Mucosa of rectum (tissue), 2 donors: ENCODE results near the gene SCT.

Experiments
- H3K27ac ChIP-seq, 2 donors: one replicate each; pipeline ENCODE4 v1.7.0; 2013; ENCODE audit warnings: inconsistent platforms in 2 of 2, low read depth in 2 of 2, low read length in 2 of 2
- H3K27me3 ChIP-seq, 2 donors: one replicate each; pipeline ENCODE4 v1.7.0; 2013; ENCODE audit warnings: low read length in 2 of 2; ENCODE audit not compliant: control insufficient read depth in 2 of 2, insufficient read depth in 2 of 2
- H3K36me3 ChIP-seq, 2 donors: one replicate each; pipeline ENCODE4 v1.7.0; 2013; ENCODE audit warnings: low read length in 2 of 2; ENCODE audit not compliant: control insufficient read depth in 2 of 2, insufficient read depth in 2 of 2
- H3K4me1 ChIP-seq, 2 donors: one replicate each; pipeline ENCODE4 v1.7.0; 2013; ENCODE audit warnings: low read length in 2 of 2, mild to moderate bottlenecking in 1 of 2; ENCODE audit not compliant: control insufficient read depth in 2 of 2, insufficient read depth in 2 of 2
- H3K4me3 ChIP-seq, 2 donors: one replicate each; pipeline ENCODE4 v1.7.0; 2013; ENCODE audit warnings: low read length in 2 of 2
- H3K9ac ChIP-seq, 2 donors: one replicate each; pipeline ENCODE4 v1.7.0; 2013; ENCODE audit warnings: low read length in 2 of 2, low read depth in 1 of 2, mild to moderate bottlenecking in 1 of 2
- H3K9me3 ChIP-seq, 2 donors: one replicate each; pipeline ENCODE4 v1.7.0; 2013; ENCODE audit warnings: low read length in 2 of 2; ENCODE audit not compliant: control insufficient read depth in 2 of 2
- donor health status: healthy.
- donor health status: Normal muscosa, but diverticular disease.

SCT gene

GRCh38 chr11:587546-587945, 39.4 kb downstream of the SCT start:
- Histone ChIP-seq H3K27ac (no peak overlapping the region), H3K9ac (no peak overlapping the region), H3K4me1 (no peaks in the 10 kb centered on the region), H3K9me3 (no peaks in the 10 kb centered on the region), H3K27me3 (no peaks in the 10 kb centered on the region), H3K36me3 (peaks cover 51 to 62% of the 10 kb centered on the region in 2 donors), H3K4me3 (no peak overlapping the region)

GRCh38 chr11:586376-587316, 40.3 kb downstream of the SCT start:
- Histone ChIP-seq H3K9me3 (no peaks in the 10 kb centered on the region), H3K4me3 (no peak overlapping the region), H3K9ac (no peak overlapping the region), H3K36me3 (peaks cover 50 to 63% of the 10 kb centered on the region in 2 donors), H3K27ac (no peak overlapping the region), H3K4me1 (no peaks in the 10 kb centered on the region), H3K27me3 (no peaks in the 10 kb centered on the region)

GRCh38 chr11:584287-584686, 42.7 kb downstream of the SCT start:
- no peaks in the 10 kb centered on the region for H3K9me3 ChIP-seq
- peaks cover 1 to 2% of the 10 kb centered on the region in 2 donors for H3K4me1 ChIP-seq
- H3K36me3 ChIP-seq = peaks cover 40 to 45% of the 10 kb centered on the region in 2 donors
- no peak overlapping the region for H3K9ac ChIP-seq
- no peak overlapping the region for H3K27ac ChIP-seq
- H3K27me3 ChIP-seq = no peaks in the 10 kb centered on the region
- H3K4me3 ChIP-seq = no peak overlapping the region

GRCh38 chr11:581752-582151, 45.2 kb downstream of the SCT start:
- H3K9me3 ChIP-seq = no peaks in the 10 kb centered on the region
- H3K36me3 ChIP-seq = peaks cover 23 to 29% of the 10 kb centered on the region in 2 donors
- no peak overlapping the region for H3K9ac ChIP-seq
- no peak overlapping the region for H3K4me3 ChIP-seq
- H3K4me1 ChIP-seq = peaks cover 18 to 20% of the 10 kb centered on the region in 2 donors
- no peak overlapping the region for H3K27ac ChIP-seq
- H3K27me3 ChIP-seq = no peaks in the 10 kb centered on the region

GRCh38 chr11:581342-581741, 45.6 kb downstream of the SCT start:
- no peak overlapping the region for H3K4me3 ChIP-seq
- H3K9ac ChIP-seq = no peak overlapping the region
- H3K36me3 ChIP-seq = peaks cover 19 to 25% of the 10 kb centered on the region in 2 donors
- H3K4me1 ChIP-seq = peaks cover 18 to 20% of the 10 kb centered on the region in 2 donors
- no peak overlapping the region for H3K27ac ChIP-seq
- no peaks in the 10 kb centered on the region for H3K27me3 ChIP-seq
- no peaks in the 10 kb centered on the region for H3K9me3 ChIP-seq

- Histone ChIP-seq H3K9ac (no peak overlapping the region), H3K4me1 (peaks cover 20 to 22% of the 10 kb centered on the region in 2 donors), H3K9me3 (no peaks in the 10 kb centered on the region), H3K36me3 (peaks cover 17 to 19% of the 10 kb centered on the region in 2 donors), H3K27me3 (peaks cover 0 to 1% of the 10 kb centered on the region in 2 donors), H3K4me3 (no peak overlapping the region), H3K27ac (no peak overlapping the region)
Measured at GRCh38 chr11:579830-580601, 47.0 kb downstream of the SCT start.

GRCh38 chr11:578276-579035, 48.5 kb downstream of the SCT start:
- Histone ChIP-seq H3K4me1 (peaks cover 20 to 29% of the 10 kb centered on the region in 2 donors), H3K9me3 (no peaks in the 10 kb centered on the region), H3K27ac (no peak overlapping the region), H3K4me3 (peak overlapping the region; percentile 21 to 93), H3K36me3 (peaks cover 7 to 11% of the 10 kb centered on the region in 2 donors), H3K27me3 (peaks cover 0 to 3% of the 10 kb centered on the region in 2 donors), H3K9ac (peak overlapping the region in 1 of 2 donors; percentile 86)

GRCh38 chr11:577611-577894, 49.4 kb downstream of the SCT start:
- peak overlapping the region; percentile 93 to 97 for H3K4me3 ChIP-seq
- H3K4me1 ChIP-seq = peaks cover 20 to 29% of the 10 kb centered on the region in 2 donors
- H3K27ac ChIP-seq = no peak overlapping the region
- H3K27me3 ChIP-seq = peaks cover 0 to 3% of the 10 kb centered on the region in 2 donors
- H3K9me3 ChIP-seq = no peaks in the 10 kb centered on the region
- peaks cover 5 to 10% of the 10 kb centered on the region in 2 donors for H3K36me3 ChIP-seq
- peak overlapping the region; percentile 78 to 86 for H3K9ac ChIP-seq

GRCh38 chr11:576811-577610, 50.0 kb downstream of the SCT start:
- peaks cover 20 to 29% of the 10 kb centered on the region in 2 donors for H3K4me1 ChIP-seq
- peak overlapping the region; percentile 93 to 97 for H3K4me3 ChIP-seq
- peaks cover 4 to 6% of the 10 kb centered on the region in 2 donors for H3K36me3 ChIP-seq
- H3K9me3 ChIP-seq = no peaks in the 10 kb centered on the region
- H3K27me3 ChIP-seq = peaks cover 0 to 3% of the 10 kb centered on the region in 2 donors
- H3K27ac ChIP-seq = peak overlapping the region; percentile 70 to 71
- H3K9ac ChIP-seq = peak overlapping the region; percentile 78 to 86
